HepG2 (cell line): ENCODE data around the gene PRR19. TPM values are rescaled to one million over a fixed set of nuclear protein-coding genes. Genes with fewer than 3 reads are reported as not detected.

Experiments used
- GATAD1 ChIP-seq: IDR thresholded peaks from 2 replicates; pipeline ENCODE4 v1.6.1; 2016; ENCODE audit warnings: missing genetic modification reagents, missing compliant biosample characterization
- HOXA5 ChIP-seq: sonication (generic); formaldehyde crosslinking; IDR thresholded peaks from 2 replicates; pipeline ENCODE4 v1.4.0; 2020; ENCODE audit warnings: missing genetic modification reagents
- SP140L ChIP-seq: sonication (generic); formaldehyde crosslinking; IDR thresholded peaks from 2 replicates; pipeline ENCODE4 v1.4.0; 2020; ENCODE audit warnings: missing genetic modification reagents, borderline replicate concordance
- TMF1 ChIP-seq: sonication (generic); formaldehyde crosslinking; IDR thresholded peaks from 2 replicates; pipeline ENCODE4 v1.8.1; 2022; ENCODE audit warnings: low read depth, missing genetic modification reagents
- ZFP1 ChIP-seq: IDR thresholded peaks from 2 replicates; pipeline ENCODE4 v1.6.1; 2016
- ZFP82 ChIP-seq: sonication (generic); formaldehyde crosslinking; IDR thresholded peaks from 2 replicates; pipeline ENCODE4 v1.5.1; 2020; ENCODE audit warnings: mild to moderate bottlenecking, missing genetic modification reagents, borderline replicate concordance
- ZNF12 ChIP-seq: sonication (generic); formaldehyde crosslinking; IDR thresholded peaks from 2 replicates; pipeline ENCODE4 v1.5.0; 2020; ENCODE audit warnings: missing genetic modification reagents
- ZNF350 ChIP-seq: sonication (generic); formaldehyde crosslinking; IDR thresholded peaks from 2 replicates; pipeline ENCODE4 v1.4.0; 2020; ENCODE audit warnings: mild to moderate bottlenecking, low read depth, missing genetic modification reagents, borderline replicate concordance
- ZNF354B ChIP-seq: sonication (generic); formaldehyde crosslinking; IDR thresholded peaks from 2 replicates; pipeline ENCODE4 v1.8.0; 2022; ENCODE audit warnings: mild to moderate bottlenecking, missing genetic modification reagents
- ZNF660 ChIP-seq: sonication (generic); formaldehyde crosslinking; IDR thresholded peaks from 2 replicates; pipeline ENCODE4 v1.5.1; 2020; ENCODE audit warnings: mild to moderate bottlenecking, low read depth, missing genetic modification reagents, borderline replicate concordance
- ZNF75D ChIP-seq: sonication (generic); formaldehyde crosslinking; IDR thresholded peaks from 2 replicates; pipeline ENCODE4 v1.8.1; 2023; ENCODE audit warnings: missing genetic modification reagents, mild to moderate bottlenecking, borderline replicate concordance
- polyA plus RNA-seq, 8 experiments: library from polyadenylated mRNA; depleted of rRNA in 3 of 8; stranded (reverse) in 7 of 8; unstranded in 1 of 8; fragments of >200 nt; fragmentation: Illumina TruSeq in 4 of 8; extraction: Trizol in 4 of 8; gene quantifications; 2 replicates each; pipeline versions ENCODE4 v1.2.1 to v1.2.3, GENCODE V29; 2011 to 2016; ENCODE audit warnings: low read depth in 4 of 8, missing spikeins in 1 of 8, mixed read lengths in 1 of 8; ENCODE audit not compliant: insufficient read depth in 1 of 8
- total RNA-seq, 5 experiments: library from RNA; depleted of rRNA; stranded (reverse); fragments of >200 nt; fragmentation: Illumina TruSeq; extraction: Trizol; gene quantifications; 2 replicates each; pipeline ENCODE4 v1.2.3, GENCODE V29; 2016; ENCODE audit warnings: low read depth in 1 of 5
- TF ChIP-seq, protein P1 (sequence below): fragments of 450-650 bp; IDR thresholded peaks from 2 replicates; pipeline ENCODE4 v1.6.1; 2017
- TF ChIP-seq, protein P2 (sequence below), 2 experiments: fragments of 450-650 bp in 1 of 2; sonication (generic) in 1 of 2; formaldehyde crosslinking in 1 of 2; IDR thresholded peaks; 2 replicates each; pipeline versions ENCODE4 v1.6.1 to v1.8.0; 2016 to 2022; ENCODE audit warnings: antibody characterized with exemption in 1 of 2, mild to moderate bottlenecking in 1 of 2, missing genetic modification reagents in 1 of 2
- TF ChIP-seq, protein P3 (sequence below): sonication (generic); formaldehyde crosslinking; IDR thresholded peaks from 2 replicates; pipeline ENCODE4 v1.5.0; 2020; ENCODE audit warnings: mild to moderate bottlenecking, missing genetic modification reagents
- TF ChIP-seq, protein P4 (sequence below): IDR thresholded peaks from 2 replicates; pipeline ENCODE4 v1.6.1; 2018; ENCODE audit warnings: missing genetic modification reagents

PRR19 gene
- total and polyA plus RNA-seq, 2 of the 13 experiments (the other 11 are each of a cell fraction or from before 2014, with no cell fraction given) = 0.21 to 0.33 TPM

DNA sequence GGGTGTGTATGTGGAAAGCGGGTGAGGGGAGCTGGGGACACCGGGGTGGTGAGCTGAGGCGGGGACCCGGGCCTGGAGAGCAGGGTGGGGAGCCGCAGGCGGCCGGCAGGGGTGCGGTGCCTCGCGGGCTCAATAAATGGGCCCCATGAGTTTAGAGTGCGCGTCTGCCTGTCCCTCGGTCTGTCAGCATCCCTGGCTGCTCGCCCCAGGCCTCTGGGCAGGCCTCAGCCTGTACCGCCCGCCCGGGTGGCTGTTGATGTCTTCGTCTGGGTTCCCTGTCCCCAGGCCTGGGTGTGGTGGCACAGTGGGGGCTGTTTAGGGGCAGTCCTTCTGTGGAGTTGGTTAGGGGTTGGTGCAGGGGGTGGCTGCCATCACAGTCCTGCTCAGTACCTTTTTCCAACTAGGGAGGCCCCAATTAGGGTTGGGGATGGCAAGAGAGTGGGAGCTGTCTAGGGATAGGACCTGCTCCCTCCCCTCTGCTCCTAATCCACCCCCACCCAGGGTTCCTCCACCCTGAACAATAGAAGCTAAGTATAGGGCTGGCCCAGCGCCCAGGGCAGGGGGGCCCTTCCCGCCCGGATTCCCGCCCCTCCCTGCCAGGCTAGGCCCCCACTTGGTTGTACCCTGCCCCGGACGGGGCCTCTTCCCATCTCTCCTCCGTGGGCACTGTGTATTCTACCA, 20.6 kb upstream of the PRR19 start (continued):
- no peak for TF ChIP-seq ZNF660 (CRISPR knock-in tag)
- no peak for TF ChIP-seq GATAD1 (CRISPR knock-in tag)
- TF ChIP-seq, protein P1, sequence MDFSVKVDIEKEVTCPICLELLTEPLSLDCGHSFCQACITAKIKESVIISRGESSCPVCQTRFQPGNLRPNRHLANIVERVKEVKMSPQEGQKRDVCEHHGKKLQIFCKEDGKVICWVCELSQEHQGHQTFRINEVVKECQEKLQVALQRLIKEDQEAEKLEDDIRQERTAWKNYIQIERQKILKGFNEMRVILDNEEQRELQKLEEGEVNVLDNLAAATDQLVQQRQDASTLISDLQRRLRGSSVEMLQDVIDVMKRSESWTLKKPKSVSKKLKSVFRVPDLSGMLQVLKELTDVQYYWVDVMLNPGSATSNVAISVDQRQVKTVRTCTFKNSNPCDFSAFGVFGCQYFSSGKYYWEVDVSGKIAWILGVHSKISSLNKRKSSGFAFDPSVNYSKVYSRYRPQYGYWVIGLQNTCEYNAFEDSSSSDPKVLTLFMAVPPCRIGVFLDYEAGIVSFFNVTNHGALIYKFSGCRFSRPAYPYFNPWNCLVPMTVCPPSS = no peak
- peak; percentile 32; the same call in 1 of the 2 replicates for TF ChIP-seq ZNF350 (CRISPR knock-in tag)
- TF ChIP-seq, protein P2, sequence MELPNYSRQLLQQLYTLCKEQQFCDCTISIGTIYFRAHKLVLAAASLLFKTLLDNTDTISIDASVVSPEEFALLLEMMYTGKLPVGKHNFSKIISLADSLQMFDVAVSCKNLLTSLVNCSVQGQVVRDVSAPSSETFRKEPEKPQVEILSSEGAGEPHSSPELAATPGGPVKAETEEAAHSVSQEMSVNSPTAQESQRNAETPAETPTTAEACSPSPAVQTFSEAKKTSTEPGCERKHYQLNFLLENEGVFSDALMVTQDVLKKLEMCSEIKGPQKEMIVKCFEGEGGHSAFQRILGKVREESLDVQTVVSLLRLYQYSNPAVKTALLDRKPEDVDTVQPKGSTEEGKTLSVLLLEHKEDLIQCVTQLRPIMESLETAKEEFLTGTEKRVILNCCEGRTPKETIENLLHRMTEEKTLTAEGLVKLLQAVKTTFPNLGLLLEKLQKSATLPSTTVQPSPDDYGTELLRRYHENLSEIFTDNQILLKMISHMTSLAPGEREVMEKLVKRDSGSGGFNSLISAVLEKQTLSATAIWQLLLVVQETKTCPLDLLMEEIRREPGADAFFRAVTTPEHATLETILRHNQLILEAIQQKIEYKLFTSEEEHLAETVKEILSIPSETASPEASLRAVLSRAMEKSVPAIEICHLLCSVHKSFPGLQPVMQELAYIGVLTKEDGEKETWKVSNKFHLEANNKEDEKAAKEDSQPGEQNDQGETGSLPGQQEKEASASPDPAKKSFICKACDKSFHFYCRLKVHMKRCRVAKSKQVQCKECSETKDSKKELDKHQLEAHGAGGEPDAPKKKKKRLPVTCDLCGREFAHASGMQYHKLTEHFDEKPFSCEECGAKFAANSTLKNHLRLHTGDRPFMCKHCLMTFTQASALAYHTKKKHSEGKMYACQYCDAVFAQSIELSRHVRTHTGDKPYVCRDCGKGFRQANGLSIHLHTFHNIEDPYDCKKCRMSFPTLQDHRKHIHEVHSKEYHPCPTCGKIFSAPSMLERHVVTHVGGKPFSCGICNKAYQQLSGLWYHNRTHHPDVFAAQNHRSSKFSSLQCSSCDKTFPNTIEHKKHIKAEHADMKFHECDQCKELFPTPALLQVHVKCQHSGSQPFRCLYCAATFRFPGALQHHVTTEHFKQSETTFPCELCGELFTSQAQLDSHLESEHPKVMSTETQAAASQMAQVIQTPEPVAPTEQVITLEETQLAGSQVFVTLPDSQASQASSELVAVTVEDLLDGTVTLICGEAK (IDR thresholded peaks at IDR 0.05) = no peak
- TF ChIP-seq, protein P2 (CRISPR knock-in tag; IDR thresholded peaks at IDR 0.05) = no peak
- TF ChIP-seq ZFP82 (CRISPR knock-in tag) = no peak
- no peak for TF ChIP-seq ZNF75D (CRISPR knock-in tag)
- no peak for TF ChIP-seq HOXA5 (CRISPR knock-in tag)
- no peak for TF ChIP-seq TMF1 (CRISPR knock-in tag)
- TF ChIP-seq, protein P3, sequence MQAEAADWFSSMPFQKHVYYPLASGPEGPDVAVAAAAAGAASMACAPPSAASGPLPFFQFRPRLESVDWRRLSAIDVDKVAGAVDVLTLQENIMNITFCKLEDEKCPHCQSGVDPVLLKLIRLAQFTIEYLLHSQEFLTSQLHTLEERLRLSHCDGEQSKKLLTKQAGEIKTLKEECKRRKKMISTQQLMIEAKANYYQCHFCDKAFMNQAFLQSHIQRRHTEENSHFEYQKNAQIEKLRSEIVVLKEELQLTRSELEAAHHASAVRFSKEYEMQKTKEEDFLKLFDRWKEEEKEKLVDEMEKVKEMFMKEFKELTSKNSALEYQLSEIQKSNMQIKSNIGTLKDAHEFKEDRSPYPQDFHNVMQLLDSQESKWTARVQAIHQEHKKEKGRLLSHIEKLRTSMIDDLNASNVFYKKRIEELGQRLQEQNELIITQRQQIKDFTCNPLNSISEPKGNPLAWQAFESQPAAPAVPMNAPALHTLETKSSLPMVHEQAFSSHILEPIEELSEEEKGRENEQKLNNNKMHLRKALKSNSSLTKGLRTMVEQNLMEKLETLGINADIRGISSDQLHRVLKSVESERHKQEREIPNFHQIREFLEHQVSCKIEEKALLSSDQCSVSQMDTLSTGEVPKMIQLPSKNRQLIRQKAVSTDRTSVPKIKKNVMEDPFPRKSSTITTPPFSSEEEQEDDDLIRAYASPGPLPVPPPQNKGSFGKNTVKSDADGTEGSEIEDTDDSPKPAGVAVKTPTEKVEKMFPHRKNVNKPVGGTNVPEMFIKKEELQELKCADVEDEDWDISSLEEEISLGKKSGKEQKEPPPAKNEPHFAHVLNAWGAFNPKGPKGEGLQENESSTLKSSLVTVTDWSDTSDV = no peak
- no peak for TF ChIP-seq ZFP1 (CRISPR knock-in tag)
- TF ChIP-seq ZNF354B (CRISPR knock-in tag) = no peak
- TF ChIP-seq ZNF12 (CRISPR knock-in tag) = 0 out of 2 replicates have a peak, but pooled peaks have one; percentile 0
- TF ChIP-seq, protein P4, sequence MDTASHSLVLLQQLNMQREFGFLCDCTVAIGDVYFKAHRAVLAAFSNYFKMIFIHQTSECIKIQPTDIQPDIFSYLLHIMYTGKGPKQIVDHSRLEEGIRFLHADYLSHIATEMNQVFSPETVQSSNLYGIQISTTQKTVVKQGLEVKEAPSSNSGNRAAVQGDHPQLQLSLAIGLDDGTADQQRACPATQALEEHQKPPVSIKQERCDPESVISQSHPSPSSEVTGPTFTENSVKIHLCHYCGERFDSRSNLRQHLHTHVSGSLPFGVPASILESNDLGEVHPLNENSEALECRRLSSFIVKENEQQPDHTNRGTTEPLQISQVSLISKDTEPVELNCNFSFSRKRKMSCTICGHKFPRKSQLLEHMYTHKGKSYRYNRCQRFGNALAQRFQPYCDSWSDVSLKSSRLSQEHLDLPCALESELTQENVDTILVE (CRISPR knock-in tag) = no peak
- no peak for TF ChIP-seq SP140L (CRISPR knock-in tag)
